Measurements from ENCODE around the gene CCDC112.
A peak's percentile ranks its signal among the peaks of the same experiment; 100 is the strongest.
"Not testable (repeated sequence)": the region's sequence is repeated elsewhere in the genome, so short reads cannot be mapped to it uniquely, and the experiment has no call there.

CCDC112 gene, protein sequence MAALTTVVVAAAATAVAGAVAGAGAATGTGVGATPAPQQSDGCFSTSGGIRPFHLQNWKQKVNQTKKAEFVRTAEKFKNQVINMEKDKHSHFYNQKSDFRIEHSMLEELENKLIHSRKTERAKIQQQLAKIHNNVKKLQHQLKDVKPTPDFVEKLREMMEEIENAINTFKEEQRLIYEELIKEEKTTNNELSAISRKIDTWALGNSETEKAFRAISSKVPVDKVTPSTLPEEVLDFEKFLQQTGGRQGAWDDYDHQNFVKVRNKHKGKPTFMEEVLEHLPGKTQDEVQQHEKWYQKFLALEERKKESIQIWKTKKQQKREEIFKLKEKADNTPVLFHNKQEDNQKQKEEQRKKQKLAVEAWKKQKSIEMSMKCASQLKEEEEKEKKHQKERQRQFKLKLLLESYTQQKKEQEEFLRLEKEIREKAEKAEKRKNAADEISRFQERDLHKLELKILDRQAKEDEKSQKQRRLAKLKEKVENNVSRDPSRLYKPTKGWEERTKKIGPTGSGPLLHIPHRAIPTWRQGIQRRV
- total RNA-seq: 1.0 to 15.7 (median 6.4) reads per million in 3 experiments

DNA sequence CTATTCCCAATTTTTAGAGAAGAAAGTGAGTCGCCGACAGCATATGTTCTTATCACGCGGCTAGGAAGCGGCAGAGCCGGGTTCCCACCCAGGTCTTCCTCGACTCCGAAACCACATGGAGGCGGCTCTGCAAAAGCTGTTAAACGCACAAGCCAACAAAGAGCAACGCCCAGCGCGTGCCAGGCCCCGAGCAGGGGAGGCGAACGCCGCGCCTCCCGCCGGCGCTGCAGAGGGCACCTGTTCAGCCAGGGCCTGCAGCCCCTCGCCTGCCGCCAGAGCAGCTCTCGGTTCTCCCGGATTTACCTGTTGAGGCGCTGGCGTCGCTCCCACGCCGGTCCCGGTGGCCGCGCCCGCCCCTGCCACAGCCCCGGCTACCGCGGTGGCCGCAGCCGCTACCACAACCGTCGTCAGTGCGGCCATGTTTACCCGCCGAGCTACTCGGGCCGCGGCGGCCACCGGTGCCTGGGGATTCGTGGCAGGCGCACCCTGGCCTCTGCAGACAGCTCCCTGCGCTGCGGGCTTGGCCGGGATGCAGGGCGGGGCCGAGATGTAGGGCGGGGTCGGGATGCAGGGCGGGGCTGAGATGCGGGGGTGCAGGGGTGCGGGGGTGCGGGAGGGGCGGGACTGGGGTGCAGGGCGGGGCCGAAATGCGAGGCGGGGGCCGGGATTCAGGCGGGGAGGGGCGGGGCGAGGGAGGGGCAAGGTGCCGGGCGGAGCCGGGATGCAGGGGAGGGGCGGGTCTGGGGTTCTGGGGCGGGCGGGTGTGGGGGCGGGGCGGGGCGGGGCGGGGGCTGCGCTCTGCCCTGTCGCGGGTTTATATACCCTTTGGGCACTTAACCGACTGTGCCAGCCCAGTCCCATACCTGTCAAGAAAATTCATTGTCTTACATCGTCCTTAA is at the start of gene CCDC112:
Gene CCDC112 (minus strand): TSS at position 531 of the 899 bp plus-strand sequence. CDS start 111 bp downstream, at position 420.
- peak; percentile 54 for DNase-seq

DNA sequence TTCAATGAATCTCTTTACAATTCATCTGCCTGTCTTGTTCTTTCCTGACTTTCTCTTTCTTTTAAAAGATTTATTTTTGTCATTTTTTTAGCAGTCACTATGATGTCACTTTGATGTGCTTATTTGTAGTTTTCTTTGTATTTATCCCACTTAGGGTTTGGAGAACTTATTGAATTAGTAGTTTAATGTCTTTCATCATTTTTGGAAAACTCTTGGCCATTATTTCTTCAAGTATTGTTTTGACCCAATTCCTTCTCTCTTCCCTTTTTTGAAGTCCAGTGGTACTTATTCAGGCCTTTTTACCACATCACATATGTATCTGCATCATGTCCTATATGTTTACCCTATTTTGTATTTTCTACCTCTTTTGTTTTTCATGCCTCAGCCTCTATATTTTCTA is 48.9 kb upstream of the CCDC112 start:
- no peak for DNase-seq

DNA sequence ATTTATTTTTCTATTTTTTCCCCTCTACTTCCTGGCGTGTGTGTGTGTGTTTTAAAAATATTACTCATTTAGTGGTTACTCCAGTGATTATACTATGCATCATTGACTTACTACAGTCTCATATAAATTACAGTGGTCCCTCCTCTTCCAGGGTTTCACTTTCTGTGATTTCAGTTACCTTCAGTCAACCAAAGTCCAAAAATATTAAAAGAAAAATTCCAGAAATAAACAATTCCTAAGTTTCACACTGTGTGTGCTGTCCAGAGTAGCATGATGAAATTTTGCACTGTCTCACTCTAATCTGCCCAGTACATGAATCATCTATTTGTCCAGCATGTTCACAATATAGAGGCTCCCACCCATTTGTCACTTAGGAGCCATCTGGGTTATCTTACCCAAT is 47.4 kb upstream of the CCDC112 start:
- DNase-seq: no peak

DNA sequence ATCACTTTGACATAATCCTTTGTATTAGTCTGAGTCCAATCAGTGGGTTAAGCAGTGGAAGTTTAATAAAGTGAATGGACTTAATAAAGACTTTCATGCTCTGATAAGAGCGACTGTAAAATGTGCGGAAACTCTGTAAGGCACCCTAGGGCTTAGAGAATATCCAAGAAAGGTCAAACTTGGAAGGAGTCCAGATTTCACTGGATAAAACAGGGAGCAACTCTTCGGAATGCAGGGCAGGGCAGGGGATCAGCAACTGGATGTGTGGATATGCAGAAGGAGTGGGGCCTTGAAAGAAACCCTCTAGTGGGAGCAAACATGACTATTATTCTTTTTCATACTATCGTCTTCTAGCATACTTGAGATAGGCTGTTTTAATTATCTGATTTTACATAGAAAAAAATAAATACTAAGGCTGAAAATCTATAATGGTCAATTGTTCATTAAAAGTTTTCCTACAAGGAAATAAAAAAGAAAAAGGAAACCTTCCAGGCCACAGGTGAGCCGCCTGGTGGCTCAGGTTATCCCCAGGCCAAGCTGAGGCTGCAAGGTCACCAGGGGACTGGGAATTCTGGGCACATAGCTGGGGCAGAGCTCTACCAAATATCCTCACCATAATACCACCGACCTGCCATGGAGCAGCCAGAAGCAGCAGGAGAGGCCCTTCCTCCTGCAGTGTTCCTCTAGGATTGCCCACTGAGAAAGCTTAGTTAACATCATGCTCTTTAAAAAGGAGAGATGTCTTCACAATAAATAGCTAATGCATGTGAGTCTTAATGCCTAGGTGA is 46.3 kb upstream of the CCDC112 start:
- no peak for DNase-seq

DNA sequence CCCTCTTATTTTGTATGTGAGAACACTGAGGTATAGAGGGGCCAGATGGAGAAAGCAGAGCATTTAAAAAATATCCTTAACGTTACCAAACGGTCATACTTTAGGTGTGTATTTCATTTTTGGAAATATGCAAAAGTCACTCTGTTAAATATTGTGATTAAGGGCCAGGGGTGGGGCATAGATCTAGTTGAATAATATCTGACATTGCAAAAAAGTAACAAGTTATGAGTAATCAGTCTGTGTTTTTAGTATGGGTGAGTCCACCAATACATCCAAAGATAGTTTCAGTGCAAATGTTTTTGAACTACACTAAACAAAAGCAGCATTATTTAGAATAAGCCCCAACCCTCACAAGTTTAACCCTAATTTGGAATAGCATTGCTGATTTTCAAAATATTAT is 45.3 kb upstream of the CCDC112 start:
- no peak for DNase-seq

DNA sequence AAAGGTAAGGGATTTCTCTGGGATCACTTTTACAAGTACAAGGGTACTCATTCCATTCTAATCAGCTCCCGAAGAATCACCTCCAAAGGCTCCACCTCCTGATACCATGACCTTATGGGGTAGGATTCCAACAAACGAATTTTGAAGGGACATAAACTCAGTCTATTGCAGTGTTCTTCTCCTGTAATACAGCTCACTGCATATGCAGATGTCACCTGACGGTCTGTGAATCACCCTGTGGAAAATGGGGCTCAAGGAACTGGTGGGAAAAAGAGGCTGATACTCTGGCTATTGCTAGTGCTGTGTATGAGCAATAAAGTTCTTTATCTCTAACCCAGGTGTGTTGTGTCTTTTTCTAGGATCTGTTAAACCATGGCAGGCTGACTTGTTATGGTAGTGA is 42.4 kb upstream of the CCDC112 start:
- DNase-seq: no peak

DNA sequence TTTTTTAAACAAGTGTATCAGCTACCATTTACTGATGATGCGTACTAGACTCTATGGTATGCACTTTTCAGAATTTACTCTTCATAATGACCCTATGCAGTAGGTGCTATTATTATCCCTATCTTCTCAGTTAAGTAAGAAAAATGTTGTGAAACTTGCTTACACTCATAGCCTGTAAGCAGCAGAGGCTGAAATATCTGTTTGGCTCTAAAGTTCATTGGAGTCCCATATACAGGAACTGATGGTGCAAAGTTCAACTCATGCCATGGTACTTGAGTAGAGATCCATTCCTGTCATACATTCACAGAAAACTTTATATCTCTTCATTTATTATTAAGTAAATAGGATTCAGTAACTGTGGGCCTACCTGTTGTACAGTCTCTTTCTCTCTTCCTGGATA is 41.4 kb upstream of the CCDC112 start:
- DNase-seq: no peak

DNA sequence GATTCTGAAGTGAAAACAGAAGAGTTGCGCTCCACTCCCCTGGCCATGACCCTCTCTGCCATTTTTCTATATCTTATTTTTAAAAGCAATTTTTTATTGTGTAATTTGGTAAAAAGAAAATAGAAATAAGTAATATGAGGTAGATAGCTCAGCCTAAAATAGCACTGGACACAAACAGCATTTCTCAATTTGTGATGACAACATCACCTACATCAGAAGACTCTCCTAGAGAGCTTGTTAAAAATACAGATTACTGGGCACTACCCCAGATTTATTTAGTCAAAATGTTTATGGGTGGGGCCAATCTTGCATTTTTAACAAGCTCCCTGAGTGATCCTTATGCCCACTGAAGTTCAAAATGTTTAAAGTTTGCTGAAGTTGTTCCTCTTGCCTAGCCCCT is 40.5 kb upstream of the CCDC112 start:
- no peak for DNase-seq

DNA sequence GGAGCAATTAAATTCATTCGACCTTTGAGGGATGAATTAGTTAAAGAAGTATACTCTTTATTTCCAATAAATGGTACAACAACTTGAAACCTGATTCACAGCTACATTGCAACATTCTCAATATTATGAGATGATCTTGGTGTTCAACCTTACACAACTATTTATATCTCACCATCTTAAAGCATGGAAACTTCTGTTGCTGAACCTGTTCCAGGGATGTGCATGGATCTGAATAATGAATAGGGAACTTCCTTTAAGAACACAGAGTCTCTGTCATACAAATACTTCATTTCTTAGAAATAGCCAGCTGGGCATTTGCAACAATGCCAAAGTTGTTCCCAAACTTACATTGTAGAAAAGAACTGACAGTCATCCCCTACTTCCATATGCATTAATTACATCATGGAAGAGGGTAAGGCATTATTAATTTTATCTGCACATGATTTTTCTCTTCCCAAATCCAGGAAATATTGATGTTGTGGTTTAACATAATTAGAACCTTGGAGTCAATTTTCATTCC is 39.8 kb upstream of the CCDC112 start:
- no peak for DNase-seq

DNA sequence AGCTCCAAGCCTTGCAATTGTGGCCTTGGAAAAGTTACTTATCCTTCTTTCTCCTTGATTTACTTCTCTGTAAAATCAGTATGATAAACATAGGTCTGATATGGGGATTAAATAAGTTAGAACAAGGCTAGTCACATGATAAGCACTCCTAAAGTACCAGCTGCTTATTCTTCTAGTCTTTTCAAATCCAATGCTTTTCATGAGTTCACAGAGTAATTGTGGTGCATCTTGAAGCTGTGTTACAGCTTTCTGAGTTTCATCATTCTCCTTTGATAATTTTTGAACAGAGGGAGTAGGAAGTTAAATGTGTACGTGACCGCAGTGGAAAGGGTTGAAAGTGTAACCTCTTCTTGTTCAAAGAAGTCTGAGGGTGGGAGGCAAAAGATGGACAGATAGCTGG is 38.8 kb upstream of the CCDC112 start:
- DNase-seq: no peak

DNA sequence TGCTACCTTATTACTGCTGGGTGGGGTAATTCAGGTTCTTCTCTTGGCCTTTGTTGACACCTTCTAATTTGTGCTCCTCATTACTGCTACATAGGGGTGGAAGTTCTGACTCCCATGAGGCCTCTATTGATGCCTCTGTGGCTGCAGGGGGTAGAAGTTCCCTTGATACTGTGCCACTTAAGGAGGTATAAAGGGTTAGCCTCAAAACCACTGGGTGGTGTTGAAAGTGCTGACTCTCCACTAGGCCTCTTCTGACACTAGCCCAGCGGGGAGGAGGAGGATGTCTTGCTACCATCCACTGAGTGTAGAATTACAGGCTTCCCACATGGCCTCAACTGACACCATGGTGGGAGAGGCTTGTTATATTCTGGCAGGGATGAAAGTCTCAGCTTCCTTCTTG is 36.7 kb upstream of the CCDC112 start:
- no peak for DNase-seq

DNA sequence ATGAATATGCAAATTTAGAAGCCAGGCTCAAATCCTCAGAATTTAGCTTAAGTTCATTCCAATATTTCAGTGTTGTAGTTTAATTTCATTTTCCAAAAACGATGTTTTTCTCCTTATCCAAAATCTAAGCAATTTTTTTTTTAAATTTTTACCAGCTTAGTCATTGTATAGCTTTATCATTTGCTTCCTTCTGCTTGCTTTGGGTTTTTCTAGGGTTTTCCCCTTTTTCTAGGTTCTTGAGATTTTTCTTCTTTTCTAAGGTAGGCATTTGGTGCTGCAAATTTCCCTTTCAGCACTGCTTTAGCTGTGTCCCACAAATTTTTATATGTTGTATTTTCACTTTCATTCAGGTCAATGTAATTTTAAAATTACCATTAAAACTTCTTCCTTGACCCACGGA is 34.4 kb upstream of the CCDC112 start:
- DNase-seq: no peak

DNA sequence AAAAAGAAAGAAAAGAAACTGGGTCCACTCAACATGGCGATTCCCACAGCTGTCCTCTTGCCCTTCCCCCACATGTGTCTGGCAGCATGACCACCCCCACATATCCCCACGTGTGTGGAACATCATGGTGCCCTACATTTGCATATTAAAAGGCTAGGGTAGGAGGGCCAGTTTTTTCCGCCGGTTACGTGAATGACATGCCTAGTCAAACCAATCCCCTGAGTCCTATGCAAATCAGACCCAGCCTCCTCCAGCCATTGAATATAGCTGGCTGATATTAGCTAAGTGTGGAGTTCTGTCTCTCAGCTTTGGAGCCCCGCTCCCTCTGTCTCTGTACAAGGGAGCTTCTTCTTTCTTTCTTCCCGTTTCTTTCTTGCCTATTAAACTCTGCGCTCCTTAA is 33.0 kb upstream of the CCDC112 start:
- no peak for DNase-seq

DNA sequence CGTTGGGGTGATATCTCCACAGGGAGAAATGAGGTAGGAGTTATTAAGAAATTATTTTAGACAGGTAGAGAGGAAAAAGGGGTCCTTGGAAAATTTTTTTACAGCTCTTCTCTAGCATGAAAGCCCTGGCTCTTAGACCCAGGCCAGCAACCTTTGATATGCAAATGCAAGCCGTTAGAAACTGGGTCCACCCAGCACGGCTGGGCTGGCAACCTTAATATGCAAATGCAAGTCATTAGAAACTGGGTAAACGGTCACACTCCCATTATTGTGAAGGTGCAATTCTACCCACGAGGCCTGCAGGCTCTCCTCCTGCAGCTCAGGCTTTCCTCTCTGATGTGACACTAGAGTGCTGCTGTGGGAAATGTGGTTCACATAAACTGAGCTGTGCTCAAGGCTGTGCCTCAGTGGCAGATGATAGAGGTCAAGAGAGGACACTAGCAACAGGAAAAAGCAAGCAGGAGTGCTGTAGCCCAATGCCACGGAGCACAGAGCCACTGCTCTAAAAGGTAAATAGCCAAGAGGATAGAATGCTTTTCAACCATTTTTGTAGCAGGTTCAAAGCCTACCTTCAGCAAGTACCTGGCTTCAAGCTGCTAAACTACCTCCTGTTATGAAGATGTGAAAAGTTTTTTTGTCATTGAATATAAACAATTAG is 32.3 kb upstream of the CCDC112 start:
- not testable (repeated sequence) for DNase-seq

DNA sequence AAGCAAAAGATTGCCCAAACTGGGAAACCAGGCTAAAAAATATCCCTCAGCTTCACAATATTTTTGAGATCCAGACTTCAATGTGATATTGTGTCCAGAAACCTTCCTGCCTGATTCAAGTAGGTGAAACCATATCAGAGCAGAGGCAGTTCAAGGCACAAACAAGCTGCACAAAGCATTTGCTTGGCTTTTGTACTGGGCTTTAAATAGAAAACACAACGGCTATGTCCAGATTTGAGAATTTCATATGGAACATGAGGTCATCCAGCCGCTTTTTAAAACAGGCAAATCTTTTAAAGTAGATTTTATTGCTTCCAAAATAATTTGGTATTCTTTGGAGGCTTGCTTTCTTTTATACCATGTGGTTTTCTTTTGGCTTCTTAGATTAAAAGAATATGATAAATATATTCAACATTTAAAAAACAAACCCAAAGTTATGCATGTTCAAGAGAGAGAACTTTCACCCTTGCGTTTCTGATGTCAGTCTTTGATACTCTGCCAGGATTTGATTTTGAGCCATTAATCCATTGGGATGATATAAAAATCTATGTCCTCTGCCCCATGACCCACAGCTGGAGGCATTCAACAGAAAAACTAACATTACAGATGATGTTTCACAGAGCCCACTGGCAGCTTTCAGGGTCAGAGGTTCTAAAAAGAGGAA is 29.0 kb upstream of the CCDC112 start:
- no peak for DNase-seq

DNA sequence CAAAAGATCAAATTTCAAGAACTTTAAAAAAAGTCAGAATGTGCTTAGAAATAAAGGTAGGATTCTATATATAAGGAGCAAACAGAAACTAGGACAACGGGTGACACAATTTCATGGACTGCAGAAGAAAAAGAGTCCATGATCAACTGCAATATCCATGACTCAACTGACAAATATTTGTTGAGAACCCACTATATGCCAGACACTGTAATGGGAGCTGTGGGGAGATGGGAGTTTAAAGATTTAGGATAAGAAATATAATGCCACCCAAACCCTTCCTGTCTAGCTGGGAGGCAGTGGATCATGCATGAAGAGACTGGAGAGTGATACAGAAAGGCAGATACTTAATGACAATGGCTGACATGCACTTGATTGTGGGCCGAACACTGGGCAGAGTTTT is 27.6 kb upstream of the CCDC112 start:
- no peak for DNase-seq

DNA sequence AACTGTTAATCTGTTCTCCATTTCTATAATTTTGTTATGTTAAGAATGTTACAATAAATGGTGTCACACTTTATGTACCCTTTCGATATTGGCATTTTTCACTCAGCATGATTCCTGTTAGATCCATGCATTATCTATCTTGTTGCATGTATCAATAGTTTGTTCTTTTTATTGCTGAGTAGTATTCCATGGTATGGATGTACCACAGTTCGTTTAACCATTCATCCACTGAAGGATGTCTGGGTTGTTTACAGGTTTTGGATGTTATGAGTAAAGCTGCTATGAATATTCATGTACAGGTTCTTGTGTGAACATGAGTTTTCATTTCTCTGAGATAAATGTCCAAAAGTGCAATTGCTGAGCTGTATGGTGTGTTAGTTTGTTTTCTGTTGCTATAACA is 26.3 kb upstream of the CCDC112 start:
- DNase-seq: no peak

DNA sequence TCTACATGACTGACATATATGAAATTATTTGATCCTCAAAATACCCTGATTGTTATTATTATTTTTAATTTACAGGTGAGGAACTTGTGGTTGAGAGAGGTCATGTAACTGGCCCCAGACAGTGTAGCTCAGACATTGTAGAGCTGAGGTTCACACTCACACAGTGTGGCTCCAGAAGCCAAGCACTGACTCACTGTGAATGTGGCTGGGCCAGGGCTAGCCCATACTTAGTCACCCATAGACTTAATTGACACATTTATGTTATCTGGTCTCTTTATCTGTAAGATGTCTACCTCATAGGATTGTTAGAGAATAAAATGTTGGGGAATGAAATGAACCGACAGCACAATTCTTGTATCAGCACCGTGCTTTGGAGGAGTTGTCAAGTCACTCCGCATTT is 24.9 kb upstream of the CCDC112 start:
- no peak for DNase-seq

DNA sequence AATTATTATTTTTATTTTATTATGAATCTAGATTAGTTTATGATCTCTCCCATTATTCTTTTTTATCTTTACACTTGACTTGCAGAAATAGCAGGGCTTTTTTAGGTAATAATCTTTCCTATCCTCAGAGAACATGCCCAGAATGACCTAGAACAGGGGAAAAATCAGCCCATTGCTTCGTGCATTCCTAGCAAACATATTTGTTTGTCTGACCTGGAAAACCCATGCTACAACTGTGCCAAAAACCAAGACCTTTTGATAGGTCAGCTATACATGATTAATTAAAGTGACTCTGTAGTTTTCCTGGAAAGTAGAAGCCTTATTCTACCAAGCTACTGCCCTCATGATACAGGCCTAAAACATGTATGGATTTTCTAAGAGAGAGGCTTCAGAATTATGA is 24.1 kb upstream of the CCDC112 start:
- no peak for DNase-seq

DNA sequence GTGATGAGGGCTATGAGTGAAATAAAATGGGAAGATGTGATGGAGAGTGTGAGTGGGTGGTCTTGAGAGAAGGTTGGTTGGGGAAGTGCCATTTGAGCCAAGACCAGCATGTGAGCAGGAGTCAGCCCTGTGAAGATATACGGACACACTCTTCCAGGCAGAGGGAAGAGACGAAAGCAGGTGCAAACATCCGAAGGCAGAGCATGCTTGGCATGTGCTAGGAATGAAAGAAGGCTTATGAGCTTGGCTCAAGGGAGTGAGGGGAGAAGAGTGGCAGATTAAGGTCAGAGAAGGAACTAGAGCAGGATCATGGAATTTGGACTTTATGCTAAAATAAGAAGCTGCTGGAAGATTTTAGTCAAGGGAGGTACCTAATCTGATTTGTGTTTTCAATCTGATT is 23.6 kb upstream of the CCDC112 start:
- no peak for DNase-seq

DNA sequence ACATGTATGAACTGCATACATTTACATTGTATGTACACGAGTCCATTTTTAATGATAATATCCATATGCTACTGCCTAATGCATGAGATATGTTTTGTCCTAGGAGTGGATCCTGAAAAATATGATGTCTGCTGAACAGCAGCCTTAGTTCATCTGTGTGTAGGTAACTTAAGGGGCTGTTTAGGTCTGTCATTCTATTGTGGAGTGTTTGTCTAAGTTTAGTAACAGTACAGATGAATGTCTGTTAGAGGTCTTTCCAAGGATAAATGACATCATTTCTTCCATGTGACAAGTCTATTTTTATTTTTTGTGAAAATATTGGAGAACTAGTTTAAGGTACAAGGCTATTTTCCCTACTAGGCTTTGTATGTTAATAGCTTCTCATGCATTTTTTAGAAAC is 22.6 kb upstream of the CCDC112 start:
- DNase-seq: no peak

DNA sequence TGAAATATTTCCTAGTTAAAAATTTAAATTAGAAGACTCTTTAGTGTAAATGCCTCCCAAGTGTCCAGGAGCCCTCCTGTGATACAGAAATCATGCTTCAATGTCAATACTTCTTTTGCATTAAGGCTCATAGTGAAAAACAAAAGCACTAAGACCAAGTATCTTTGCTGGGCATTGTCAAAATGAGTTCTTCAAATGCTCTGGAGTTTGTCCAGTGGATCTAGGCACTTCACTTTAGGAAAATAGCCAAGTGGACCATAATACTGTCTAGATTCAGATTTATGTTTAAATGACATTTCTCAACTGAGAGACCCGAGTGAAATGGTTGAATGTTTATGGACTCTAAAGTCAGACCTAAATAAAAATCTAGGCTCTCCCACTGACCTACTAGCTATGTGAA is 21.3 kb upstream of the CCDC112 start:
- no peak for DNase-seq
